Measurements from ENCODE around the gene KBTBD12.

- no peak for TF ChIP-seq EP300 (IDR thresholded peaks at IDR 0.05; ENCODE audit: borderline replicate concordance in 1 of 2, control insufficient read depth in 1 of 2, low read depth in 2 of 2, low read length in 2 of 2)
- TF ChIP-seq CTCF (IDR thresholded peaks at IDR 0.05 in 2 of 3, conservative IDR thresholded peaks at IDR 0.05 in 1 of 3; ENCODE audit: control insufficient read depth in 2 of 3, extremely low read depth in 1 of 3, insufficient read depth in 1 of 3, low read depth in 3 of 3, low read length in 3 of 3) = no peak
- no peak for TF ChIP-seq SREBF1 (IDR thresholded peaks at IDR 0.05; ENCODE audit: low read length)
- no peak for TF ChIP-seq POLR2A (IDR thresholded peaks at IDR 0.05; ENCODE audit: low read depth, low read length)
- TF ChIP-seq ASH2L (IDR thresholded peaks at IDR 0.05; ENCODE audit: borderline replicate concordance, low read depth) = no peak
- no peak for TF ChIP-seq HDAC6 (IDR thresholded peaks at IDR 0.05; ENCODE audit: unreplicated experiment)
- TF ChIP-seq SMAD1 (IDR thresholded peaks at IDR 0.05; ENCODE audit: low read depth, partially characterized antibody) = no peak
- no peak for TF ChIP-seq NFIC (IDR thresholded peaks at IDR 0.05; ENCODE audit: low read depth, low read length)
- no peak for TF ChIP-seq CHD1 (IDR thresholded peaks at IDR 0.05; ENCODE audit: low read depth, low read length)
- no peak for TF ChIP-seq SP1 (IDR thresholded peaks at IDR 0.05; ENCODE audit: low read depth, low read length)
- TF ChIP-seq CREM (IDR thresholded peaks at IDR 0.05; ENCODE audit: low read depth) = no peak
- no peak for TF ChIP-seq HCFC1 (IDR thresholded peaks at IDR 0.05; ENCODE audit: low read length)
- no peak for TF ChIP-seq CBX5 (IDR thresholded peaks at IDR 0.05; ENCODE audit: low read depth)
Observed at GRCh38 chr3:127888156-127888555, 26.9 kb upstream of the KBTBD12 start.

Measured in GM12878 (cell line).